Activated CD4-positive, alpha-beta T cell treated with anti-CD3 and anti-CD28 coated beads for 36 hours (primary cell): ENCODE measurements around the gene ITPR2. TPM values are rescaled to one million over a fixed set of nuclear protein-coding genes. Genes with fewer than 3 reads are reported as not detected.

ENCODE experiments used
- total RNA-seq, 2 experiments: library from RNA; stranded (reverse); gene quantifications; one replicate each; pipeline ENCODE4 v1.2.3, GENCODE V29; 2021

The ITPR2 gene
- total RNA-seq, 2 experiments from 2014 or later: 27.3 to 28.6 TPM

Other genes with a start within 250 kb of the ITPR2 start
- gene INTS13, start 104.8 kb upstream of the ITPR2 start, total RNA-seq: 10 to 100 TPM; 66.3 to 71.5 TPM
- 10 to 100 TPM; 38.5 to 43.1 TPM for gene FGFR1OP2, start 105.3 kb upstream of the ITPR2 start, total RNA-seq
- gene TM7SF3, start 181.2 kb upstream of the ITPR2 start, total RNA-seq: 10 to 100 TPM; 29.4 to 34.0 TPM
- gene MED21, start 189.4 kb upstream of the ITPR2 start, total RNA-seq: 10 to 100 TPM; 25.1 to 33.3 TPM
- gene C12orf71, start 249.4 kb upstream of the ITPR2 start, total RNA-seq: not detected